ENCODE measurements around the gene QPCT. TPM values are rescaled to one million over a fixed set of nuclear protein-coding genes. Genes with fewer than 3 reads are reported as not detected.

Gene QPCT
- total and polyA plus RNA-seq, 2 of the 4 experiments (the other 2 are of a cell fraction) = 1.9 to 2.2 TPM

DNA sequence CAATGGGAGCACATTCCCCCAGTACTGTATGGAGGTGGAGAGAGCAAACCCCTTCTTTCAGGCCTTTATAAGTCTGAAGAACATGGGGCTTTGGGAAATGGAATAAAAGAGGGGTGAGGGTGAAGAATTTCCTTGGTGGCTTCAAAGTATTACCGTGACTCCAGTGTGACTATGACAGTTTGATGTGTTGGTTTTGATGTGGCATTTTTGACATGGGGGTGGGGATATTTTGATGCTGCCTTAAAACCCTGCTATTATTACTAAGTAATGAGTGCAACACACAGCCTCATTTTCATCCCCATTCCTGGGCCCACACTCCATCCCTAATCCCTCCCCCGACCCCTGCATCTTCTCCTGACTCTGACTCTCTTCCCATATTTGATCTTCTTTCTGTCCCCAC, 23.6 kb downstream of the QPCT start:
- dilution Hi-C loops (cut with HindIII; ENCODE audit: low sequenced_read_pairs, unreplicated experiment) = no loop called here
- Histone ChIP-seq H2AFZ (replicated peaks; ENCODE audit: low read length, poor library complexity) (no peak overlapping the region), H3K79me1 (ENCODE audit: low read depth in 1 of 2, low read length in 2 of 2) (no peaks in the 10 kb centered on the region), H4K91ac (ENCODE audit: insufficient read depth, low read depth, low read length) (no peak overlapping the region), H3K4ac (ENCODE audit: low read depth, low read length) (no peak overlapping the region), H3K18ac (ENCODE audit: low read depth, low read length) (no peak overlapping the region), H3K4me1 (ENCODE audit: control insufficient read depth, insufficient read depth, low read length) (no peaks in the 10 kb centered on the region), H3K4me3 (ENCODE audit: insufficient read depth, low read depth, low read length) (no peak overlapping the region), H2BK20ac (ENCODE audit: low read depth, low read length) (no peak overlapping the region), H3K9me1 (ENCODE audit: insufficient read depth, low read length) (no peaks in the 10 kb centered on the region), H2BK120ac (ENCODE audit: low read depth, low read length) (no peak overlapping the region), H2AK9ac (replicated peaks; ENCODE audit: low read depth, low read length, poor library complexity) (no peak overlapping the region), H2BK5ac (ENCODE audit: low read depth, low read length, poor library complexity, severe bottlenecking) (no peak overlapping the region), H4K5ac (ENCODE audit: low read depth, low read length) (no peak overlapping the region), H3K23ac (ENCODE audit: low read depth, low read length) (no peak overlapping the region), H3K14ac (replicated peaks; ENCODE audit: low read depth, low read length) (no peak overlapping the region), H3K56ac (ENCODE audit: extremely low read depth, insufficient read depth, low read length) (no peak overlapping the region), H3K9me3 (ENCODE audit: control insufficient read depth, insufficient read depth, low read length) (no peaks in the 10 kb centered on the region), H3K9ac (ENCODE audit: low read depth, low read length) (no peak overlapping the region), H2BK15ac (ENCODE audit: low read depth, low read length) (no peak overlapping the region), H2AK5ac (ENCODE audit: low read depth, low read length) (no peak overlapping the region), H3K27ac (ENCODE audit: insufficient read depth, low read length) (no peak overlapping the region), H3K36me3 (ENCODE audit: control insufficient read depth, insufficient read depth, low read length) (no peaks in the 10 kb centered on the region), H4K20me1 (ENCODE audit: insufficient read depth, low read length) (no peaks in the 10 kb centered on the region), H4K8ac (ENCODE audit: low read depth in 2 of 2, low read length in 2 of 2) (no peak overlapping the region), H3K4me2 (ENCODE audit: low read depth, low read length) (no peak overlapping the region), H3K27me3 (ENCODE audit: control insufficient read depth, insufficient read depth, low read length) (peaks cover 1% of the 10 kb centered on the region; the same call in 1 of the 2 replicates)
- in situ Hi-C loops (cut with MboI; ENCODE audit: low sequenced_read_pairs) = no loop called here
- 100% methylated on average over 2 of the region's 2 CpGs; no CpG with 5 or more reads in 1 of the 2 experiments for WGBS, 2 experiments (ENCODE audit: extremely low coverage in 2 of 2, insufficient read length in 1 of 2)
- no peak for TF ChIP-seq MXI1 (IDR thresholded peaks at IDR 0.05; ENCODE audit: borderline replicate concordance, low read depth, low read length)
- TF ChIP-seq, protein P1, sequence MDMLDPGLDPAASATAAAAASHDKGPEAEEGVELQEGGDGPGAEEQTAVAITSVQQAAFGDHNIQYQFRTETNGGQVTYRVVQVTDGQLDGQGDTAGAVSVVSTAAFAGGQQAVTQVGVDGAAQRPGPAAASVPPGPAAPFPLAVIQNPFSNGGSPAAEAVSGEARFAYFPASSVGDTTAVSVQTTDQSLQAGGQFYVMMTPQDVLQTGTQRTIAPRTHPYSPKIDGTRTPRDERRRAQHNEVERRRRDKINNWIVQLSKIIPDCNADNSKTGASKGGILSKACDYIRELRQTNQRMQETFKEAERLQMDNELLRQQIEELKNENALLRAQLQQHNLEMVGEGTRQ (IDR thresholded peaks at IDR 0.05; ENCODE audit: low read depth, low read length) = no peak
- TF ChIP-seq, protein P2, sequence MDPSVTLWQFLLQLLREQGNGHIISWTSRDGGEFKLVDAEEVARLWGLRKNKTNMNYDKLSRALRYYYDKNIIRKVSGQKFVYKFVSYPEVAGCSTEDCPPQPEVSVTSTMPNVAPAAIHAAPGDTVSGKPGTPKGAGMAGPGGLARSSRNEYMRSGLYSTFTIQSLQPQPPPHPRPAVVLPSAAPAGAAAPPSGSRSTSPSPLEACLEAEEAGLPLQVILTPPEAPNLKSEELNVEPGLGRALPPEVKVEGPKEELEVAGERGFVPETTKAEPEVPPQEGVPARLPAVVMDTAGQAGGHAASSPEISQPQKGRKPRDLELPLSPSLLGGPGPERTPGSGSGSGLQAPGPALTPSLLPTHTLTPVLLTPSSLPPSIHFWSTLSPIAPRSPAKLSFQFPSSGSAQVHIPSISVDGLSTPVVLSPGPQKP (IDR thresholded peaks at IDR 0.05; ENCODE audit: borderline replicate concordance, low read depth, low read length) = no peak
- TF ChIP-seq SMC3 (IDR thresholded peaks at IDR 0.05; ENCODE audit: low read depth, low read length) = no peak
- TF ChIP-seq RFX5 (IDR thresholded peaks at IDR 0.05; ENCODE audit: low read depth, low read length) = no peak
- TF ChIP-seq CEBPB (IDR thresholded peaks at IDR 0.05; ENCODE audit: low read depth, low read length) = no peak
- no peak for TF ChIP-seq MAFK (IDR thresholded peaks at IDR 0.05; ENCODE audit: low read depth, low read length)
- TF ChIP-seq RAD21 (IDR thresholded peaks at IDR 0.05; ENCODE audit: low read length) = no peak
- no peak for TF ChIP-seq FOS (IDR thresholded peaks at IDR 0.05; ENCODE audit: low read depth, low read length)
- TF ChIP-seq RCOR1 (IDR thresholded peaks at IDR 0.05; ENCODE audit: insufficient replicate concordance, low read length) = no peak
- no peak for TF ChIP-seq POLR2A (IDR thresholded peaks at IDR 0.05; ENCODE audit: low read depth, low read length)
- TF ChIP-seq BHLHE40 (IDR thresholded peaks at IDR 0.05; ENCODE audit: low read depth, low read length) = no peak
- TF ChIP-seq MAZ (IDR thresholded peaks at IDR 0.05; ENCODE audit: borderline replicate concordance, low read depth, low read length) = no peak
- intact Hi-C loops (cut with micrococcal nuclease) = no loop called here
- POLR2A ChIA-PET (ENCODE audit: unreplicated experiment) = no interaction called here
- DNase-seq (no peak), ATAC-seq (ENCODE audit: low read depth) (no peak)
- CTCF ChIA-PET = interaction anchor here (1.0 kb wide), 1 partner anchor 10 kb away, joined by 3 read pairs; no protein-coding TSS in a partner anchor
- no TSS peak for BruUV-seq (replicated peaks)

Data from IMR-90 (cell line).